NCI-H2107 (cell line): Measurements from ENCODE around the gene THUMPD1.
"Not testable (repeated sequence)": the region's sequence is repeated elsewhere in the genome, so short reads cannot be mapped to it uniquely, and the experiment has no call there.

Experiments
- DNase-seq: peaks from one replicate; lab custom pipeline; 2025; lab: John Stamatoyannopoulos, UW

Gene THUMPD1

DNA sequence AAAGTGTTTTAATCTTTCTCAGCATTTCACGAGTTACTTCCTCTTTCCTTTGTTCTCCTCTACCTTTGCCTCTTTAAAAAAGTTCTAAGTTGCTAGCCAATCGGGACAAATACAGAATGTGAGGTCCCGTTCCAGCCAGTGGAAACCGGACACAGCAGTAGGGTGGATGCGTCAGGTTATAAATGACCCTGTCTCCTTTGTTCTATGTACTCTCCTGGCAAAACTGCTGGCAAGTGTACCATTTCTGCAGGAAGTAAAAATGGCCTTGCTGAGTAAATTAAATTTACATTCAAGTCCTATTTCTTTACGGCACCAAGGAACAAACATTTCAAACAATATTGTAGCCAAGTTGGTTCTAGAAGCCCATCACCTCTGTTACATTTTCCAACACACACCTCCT, 47.5 kb downstream of the THUMPD1 start:
- not testable (repeated sequence) for DNase-seq

DNA sequence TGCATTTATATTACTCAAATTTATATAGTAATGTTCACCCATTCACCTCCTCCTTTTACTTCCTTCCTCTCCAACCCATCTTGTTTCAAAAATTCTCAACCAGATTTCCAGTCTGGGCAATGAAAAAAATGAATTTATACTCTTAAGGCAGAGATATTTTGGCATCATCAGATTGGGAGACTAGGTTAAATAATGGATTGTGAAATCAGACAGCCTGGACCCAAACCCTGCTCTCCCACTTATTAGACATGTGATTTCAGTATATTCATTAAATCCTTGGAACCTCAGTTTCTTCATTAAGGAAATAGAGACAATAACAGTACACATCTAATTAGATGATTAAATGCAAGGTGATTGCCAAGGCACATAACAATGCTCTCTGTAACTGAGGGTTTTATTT, 52.0 kb downstream of the THUMPD1 start:
- DNase-seq, result no peak

DNA sequence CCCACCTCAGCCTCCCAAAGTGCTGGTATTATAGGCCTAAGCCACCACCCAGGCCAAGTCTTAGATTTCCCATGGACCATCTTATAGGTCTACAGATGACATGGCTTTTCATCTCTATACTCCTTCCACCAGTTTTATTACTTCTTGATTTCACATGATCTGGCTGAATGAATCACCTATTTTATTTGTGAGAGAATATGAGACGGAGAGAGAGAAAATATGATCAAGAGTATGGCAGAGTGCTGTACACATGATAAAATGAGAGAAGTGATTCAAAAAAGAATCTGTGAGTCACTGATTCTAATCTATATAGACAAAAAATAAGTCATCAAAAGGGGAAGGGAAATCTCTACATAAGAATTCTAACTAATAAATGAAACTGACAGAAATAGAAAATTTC, 57.8 kb downstream of the THUMPD1 start:
- no peak for DNase-seq
